Hepatocyte (in vitro differentiated cells): Measurements from ENCODE around the gene ABHD8. TPM values are rescaled to one million over a fixed set of nuclear protein-coding genes. Genes with fewer than 3 reads are reported as not detected.
A peak's percentile ranks its signal among the peaks of the same experiment; 100 is the strongest.

Experiments
- DNase-seq: peaks from one replicate; pipeline ENCODE4 v3.0.0-alpha.2; 2016; ENCODE audit warnings: low spot score
- H2AFZ ChIP-seq: fragments of 200-600 bp; sonication (generic); 2 replicates; pipeline ENCODE4 v1.6.0; 2016; ENCODE audit warnings: antibody characterized with exemption, mild to moderate bottlenecking
- H3K27ac ChIP-seq: fragments of 200-600 bp; sonication (generic); 2 replicates; pipeline ENCODE4 v1.5.1; 2016; ENCODE audit warnings: mild to moderate bottlenecking
- H3K27me3 ChIP-seq: fragments of 200-600 bp; sonication (generic); 2 replicates; pipeline ENCODE4 v1.6.1; 2016
- H3K36me3 ChIP-seq: fragments of 200-600 bp; sonication (generic); replicated peaks from 2 replicates; pipeline ENCODE4 v1.5.1; 2016; ENCODE audit warnings: low read depth; ENCODE audit not compliant: insufficient read depth
- H3K4me1 ChIP-seq: fragments of 200-600 bp; sonication (generic); 2 replicates; pipeline ENCODE4 v1.5.1; 2016; ENCODE audit warnings: mild to moderate bottlenecking, moderate library complexity; ENCODE audit not compliant: insufficient read depth
- H3K4me2 ChIP-seq: fragments of 200-600 bp; sonication (generic); 2 replicates; pipeline ENCODE4 v1.6.0; 2016
- H3K4me3 ChIP-seq: fragments of 200-600 bp; sonication (generic); 2 replicates; pipeline ENCODE4 v1.5.1; 2016; ENCODE audit warnings: mild to moderate bottlenecking
- H3K79me2 ChIP-seq: fragments of 200-600 bp; sonication (generic); 2 replicates; pipeline ENCODE4 v1.6.0; 2017; ENCODE audit warnings: mild to moderate bottlenecking
- H3K9me2 ChIP-seq: fragments of 200-600 bp; sonication (generic); replicated peaks from 2 replicates; pipeline ENCODE4 v1.6.0; 2017; ENCODE audit warnings: mild to moderate bottlenecking; ENCODE audit not compliant: insufficient read depth
- H3K9me3 ChIP-seq: fragments of 200-600 bp; sonication (generic); 2 replicates; pipeline ENCODE4 v1.5.1; 2016; ENCODE audit warnings: low read depth, mild to moderate bottlenecking
- H4K20me1 ChIP-seq: fragments of 200-600 bp; sonication (generic); 2 replicates; pipeline ENCODE4 v1.6.0; 2016; ENCODE audit warnings: mild to moderate bottlenecking; ENCODE audit not compliant: insufficient read depth, poor library complexity, severe bottlenecking
- EZH2 ChIP-seq: fragments of 200-600 bp; sonication (generic); IDR thresholded peaks from 2 replicates; pipeline ENCODE4 v1.6.1; 2016; ENCODE audit warnings: antibody characterized with exemption, mild to moderate bottlenecking, borderline replicate concordance
- EZH2phosphoT487 ChIP-seq: fragments of 200-600 bp; sonication (generic); IDR thresholded peaks from one replicate; pipeline ENCODE4 v1.6.1; 2018; ENCODE audit warnings: antibody characterized with exemption, mild to moderate bottlenecking, low read depth, moderate library complexity; ENCODE audit not compliant: unreplicated experiment, severe bottlenecking
- WGBS: methylation state at CpG from one replicate; pipeline ENCODE4 v1.1.6; 2016; ENCODE audit warnings: low lambda C conversion rate; ENCODE audit errors: missing lambda C conversion rate; 5-methylcytosine and 5-hydroxymethylcytosine counted together
- polyA plus RNA-seq: library from polyadenylated mRNA; unstranded; fragments of >200 nt; fragmentation: Nextera tagmentation; extraction: Ambion mirVana; gene quantifications from 2 replicates; pipeline ENCODE4 v1.2.1, GENCODE V29; 2016
- total RNA-seq: library from RNA; depleted of rRNA; stranded (reverse); fragments of >200 nt; gene quantifications from 2 replicates; pipeline ENCODE4 v1.2.3, GENCODE V29; 2014
- TF ChIP-seq, protein P1 (sequence below): fragments of 200-600 bp; sonication (generic); IDR thresholded peaks from 2 replicates; pipeline ENCODE4 v1.5.1; 2016; ENCODE audit warnings: antibody characterized with exemption, mild to moderate bottlenecking; ENCODE audit not compliant: poor library complexity

ABHD8 gene
- total and polyA plus RNA-seq, 2 experiments from 2014 or later = 12.9 to 17.6 TPM

DNA sequence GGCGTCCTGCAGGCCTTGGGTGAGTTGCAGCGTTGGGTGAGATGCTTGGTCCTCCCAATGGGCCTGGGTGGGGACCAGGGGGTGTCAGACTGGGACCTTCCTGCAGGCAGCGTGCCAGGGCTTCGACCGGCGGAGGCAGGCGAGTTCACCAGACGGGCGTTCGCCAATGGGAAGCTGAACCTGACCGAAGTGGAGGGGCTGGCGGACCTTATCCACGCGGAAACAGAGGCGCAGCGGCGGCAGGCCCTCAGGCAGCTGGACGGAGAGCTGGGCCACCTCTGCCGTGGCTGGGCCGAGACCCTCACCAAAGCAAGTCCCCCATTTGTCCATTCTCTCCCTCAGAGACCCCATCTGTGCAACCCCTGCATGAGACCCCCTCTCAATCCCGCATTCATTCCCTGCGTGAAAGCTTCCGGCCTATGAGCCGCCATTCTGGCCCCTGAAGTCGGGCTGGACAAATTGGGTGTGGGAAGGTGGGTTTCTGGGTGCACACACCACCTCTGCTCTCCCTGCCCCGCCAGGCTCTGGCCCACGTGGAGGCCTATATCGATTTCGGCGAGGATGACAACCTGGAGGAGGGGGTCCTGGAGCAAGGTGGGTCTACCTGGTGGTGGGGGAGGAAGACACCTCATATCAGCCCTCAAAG, 35.3 kb upstream of the ABHD8 start:
- Histone ChIP-seq H3K27me3 (no peaks in the 10 kb centered on the region), H3K27ac (no peak overlapping the region), H2AFZ (no peak overlapping the region), H3K9me2 (no peaks in the 10 kb centered on the region), H3K4me1 (peaks cover 16% of the 10 kb centered on the region), H3K4me2 (peak overlapping the region; percentile 91), H3K4me3 (no peak overlapping the region), H3K9me3 (no peaks in the 10 kb centered on the region), H4K20me1 (no peaks in the 10 kb centered on the region), H3K79me2 (peaks cover 17% of the 10 kb centered on the region), H3K36me3 (no peaks in the 10 kb centered on the region)
- WGBS = 94% methylated on average over 30 of the region's 30 CpGs
- TF ChIP-seq, protein P1, sequence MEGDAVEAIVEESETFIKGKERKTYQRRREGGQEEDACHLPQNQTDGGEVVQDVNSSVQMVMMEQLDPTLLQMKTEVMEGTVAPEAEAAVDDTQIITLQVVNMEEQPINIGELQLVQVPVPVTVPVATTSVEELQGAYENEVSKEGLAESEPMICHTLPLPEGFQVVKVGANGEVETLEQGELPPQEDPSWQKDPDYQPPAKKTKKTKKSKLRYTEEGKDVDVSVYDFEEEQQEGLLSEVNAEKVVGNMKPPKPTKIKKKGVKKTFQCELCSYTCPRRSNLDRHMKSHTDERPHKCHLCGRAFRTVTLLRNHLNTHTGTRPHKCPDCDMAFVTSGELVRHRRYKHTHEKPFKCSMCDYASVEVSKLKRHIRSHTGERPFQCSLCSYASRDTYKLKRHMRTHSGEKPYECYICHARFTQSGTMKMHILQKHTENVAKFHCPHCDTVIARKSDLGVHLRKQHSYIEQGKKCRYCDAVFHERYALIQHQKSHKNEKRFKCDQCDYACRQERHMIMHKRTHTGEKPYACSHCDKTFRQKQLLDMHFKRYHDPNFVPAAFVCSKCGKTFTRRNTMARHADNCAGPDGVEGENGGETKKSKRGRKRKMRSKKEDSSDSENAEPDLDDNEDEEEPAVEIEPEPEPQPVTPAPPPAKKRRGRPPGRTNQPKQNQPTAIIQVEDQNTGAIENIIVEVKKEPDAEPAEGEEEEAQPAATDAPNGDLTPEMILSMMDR = no peak
- TF ChIP-seq EZH2phosphoT487 = no peak
- no peak for DNase-seq

DNA sequence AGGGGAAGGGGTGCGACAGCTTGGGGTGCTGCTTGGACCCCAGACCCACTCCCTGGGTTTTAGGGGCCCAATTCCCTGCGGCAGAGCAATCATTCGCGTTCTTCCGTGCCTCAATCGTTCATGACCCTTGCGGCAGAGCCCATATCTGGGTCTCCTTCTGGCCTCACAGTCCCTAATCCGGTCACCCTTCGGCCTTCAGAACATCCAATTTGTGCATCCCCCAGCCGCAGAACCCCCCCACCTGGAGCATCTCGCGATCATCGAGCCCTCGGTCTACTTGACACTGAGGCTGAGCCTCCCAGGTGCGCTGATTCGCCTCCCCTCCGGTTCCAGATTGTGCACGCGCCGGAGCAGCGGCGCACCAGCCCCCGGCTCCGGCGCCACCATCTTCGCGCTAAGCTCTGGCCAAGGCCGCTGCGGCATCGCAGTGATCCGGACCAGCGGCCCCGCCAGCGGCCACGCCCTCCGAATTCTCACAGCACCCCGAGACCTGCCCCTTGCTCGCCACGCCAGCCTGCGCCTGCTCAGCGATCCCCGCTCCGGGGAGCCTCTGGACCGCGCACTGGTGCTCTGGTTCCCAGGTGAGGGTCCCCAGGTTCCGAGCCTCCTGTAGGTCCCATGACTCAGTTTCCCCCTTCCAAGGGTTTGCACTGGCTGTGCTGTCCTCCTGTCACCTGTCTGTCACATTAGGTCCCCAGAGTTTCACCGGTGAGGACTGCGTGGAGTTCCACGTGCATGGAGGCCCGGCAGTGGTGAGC, 34.6 kb upstream of the ABHD8 start:
- Histone ChIP-seq H3K79me2 (peaks cover 17% of the 10 kb centered on the region), H3K27me3 (no peaks in the 10 kb centered on the region), H3K4me3 (peak overlapping the region; percentile 33), H3K4me2 (peak overlapping the region; percentile 91), H4K20me1 (no peaks in the 10 kb centered on the region), H3K9me3 (no peaks in the 10 kb centered on the region), H3K4me1 (peaks cover 16% of the 10 kb centered on the region), H3K27ac (no peak overlapping the region), H3K36me3 (no peaks in the 10 kb centered on the region), H2AFZ (peak overlapping the region; percentile 51), H3K9me2 (no peaks in the 10 kb centered on the region)
- 13% methylated on average over 40 of the region's 50 CpGs for WGBS
- no peak for TF ChIP-seq EZH2
- no peak for TF ChIP-seq EZH2phosphoT487
- TF ChIP-seq, protein P1 = no peak
- DNase-seq = no peak

GRCh38 chr19:17336872-17337674, 33.8 kb upstream of the ABHD8 start, which contains the start of gene GTPBP3:
Gene GTPBP3, plus strand, starts transcription at chr19:17337553. Its CDS starts 59 bp downstream, at chr19:17337612.
- peaks cover 16% of the 10 kb centered on the region for H3K4me1 ChIP-seq
- H3K79me2 ChIP-seq = peaks cover 17% of the 10 kb centered on the region
- no peaks in the 10 kb centered on the region for H3K36me3 ChIP-seq
- peak; percentile 98 for DNase-seq
- H3K27me3 ChIP-seq = no peaks in the 10 kb centered on the region
- H3K4me2 ChIP-seq = peak within 1 kb of the TSS; percentile 91
- H3K27ac ChIP-seq = peak within 1 kb of the TSS; percentile 96
- no peak for TF ChIP-seq EZH2
- TF ChIP-seq, protein P1 = no peak
- no peak for TF ChIP-seq EZH2phosphoT487
- WGBS = under 1% methylated on average over 41 of the region's 41 CpGs
- peak within 1 kb of the TSS; percentile 91 for H2AFZ ChIP-seq
- H4K20me1 ChIP-seq = no peaks in the 10 kb centered on the region
- H3K9me2 ChIP-seq = no peaks in the 10 kb centered on the region
- H3K4me3 ChIP-seq = peak within 1 kb of the TSS; percentile 92
- no peaks in the 10 kb centered on the region for H3K9me3 ChIP-seq
